Measurements from ENCODE around the gene CEP41. TPM values are rescaled to one million over a fixed set of nuclear protein-coding genes. Genes with fewer than 3 reads are reported as not detected.

CEP41 gene
- total RNA-seq, 4 donors from 2014 or later: 1.6 to 6.6 (median 3.0) TPM

DNA sequence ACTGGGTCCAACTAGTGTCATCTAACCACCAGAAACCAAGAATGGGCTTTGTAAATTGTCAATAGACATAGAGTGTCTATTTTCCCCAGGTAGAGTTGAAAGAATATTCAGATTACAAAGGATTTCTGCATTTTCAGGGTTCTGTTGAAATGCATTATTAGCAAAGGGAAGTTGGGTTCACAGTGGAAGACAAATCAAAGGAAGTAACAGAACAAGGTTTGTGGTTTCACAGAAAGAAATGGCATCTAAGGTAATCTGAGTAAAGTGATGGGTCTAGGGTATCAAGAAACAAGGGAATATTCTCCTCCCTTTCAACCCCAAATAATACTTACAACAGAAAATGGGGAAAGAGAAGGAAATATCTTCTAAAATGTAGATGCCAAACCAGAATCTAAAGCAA is 25.8 kb downstream of the CEP41 start:
- no peak overlapping the region for H3K4me3 ChIP-seq (ENCODE audit: low read depth, poor library complexity, severe bottlenecking)
- DNase-seq (ENCODE audit: low spot score in 2 of 2): no peak
- TF ChIP-seq CTCF (IDR thresholded peaks at IDR 0.05) (no peak), POLR2A (IDR thresholded peaks at IDR 0.05) (no peak)
- intact Hi-C loops (cut with DNase I; ENCODE audit: low total_unique reads): no loop called here

DNA sequence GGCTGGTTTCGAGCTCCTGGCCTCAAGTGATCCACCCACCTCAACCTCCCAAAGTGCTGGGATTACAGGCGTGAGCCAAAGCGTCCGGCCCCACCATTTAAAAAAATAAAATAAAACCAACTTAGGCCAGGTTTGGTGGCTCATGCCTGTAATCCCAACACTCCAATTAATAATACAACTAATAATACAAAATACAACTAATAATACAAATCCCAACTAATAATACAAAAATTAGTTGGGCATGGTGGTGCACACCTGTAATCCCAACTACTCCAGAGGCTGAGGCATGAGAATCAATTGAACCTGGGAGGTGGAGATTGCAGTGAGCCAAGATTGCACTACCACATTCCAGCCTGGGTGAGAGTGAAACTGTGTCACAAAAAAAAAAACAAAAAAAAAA is 27.6 kb downstream of the CEP41 start:
- intact Hi-C loops (cut with DNase I; ENCODE audit: low total_unique reads): no loop called here
- no peak for DNase-seq (ENCODE audit: low spot score in 2 of 2)
- 87 to 96% methylated on average over 4 of the region's 4 CpGs for WGBS, 2 donors
- TF ChIP-seq CTCF (IDR thresholded peaks at IDR 0.05): no peak
- TF ChIP-seq POLR2A (IDR thresholded peaks at IDR 0.05): no peak
- no peak overlapping the region for H3K4me3 ChIP-seq (ENCODE audit: low read depth, poor library complexity, severe bottlenecking)

DNA sequence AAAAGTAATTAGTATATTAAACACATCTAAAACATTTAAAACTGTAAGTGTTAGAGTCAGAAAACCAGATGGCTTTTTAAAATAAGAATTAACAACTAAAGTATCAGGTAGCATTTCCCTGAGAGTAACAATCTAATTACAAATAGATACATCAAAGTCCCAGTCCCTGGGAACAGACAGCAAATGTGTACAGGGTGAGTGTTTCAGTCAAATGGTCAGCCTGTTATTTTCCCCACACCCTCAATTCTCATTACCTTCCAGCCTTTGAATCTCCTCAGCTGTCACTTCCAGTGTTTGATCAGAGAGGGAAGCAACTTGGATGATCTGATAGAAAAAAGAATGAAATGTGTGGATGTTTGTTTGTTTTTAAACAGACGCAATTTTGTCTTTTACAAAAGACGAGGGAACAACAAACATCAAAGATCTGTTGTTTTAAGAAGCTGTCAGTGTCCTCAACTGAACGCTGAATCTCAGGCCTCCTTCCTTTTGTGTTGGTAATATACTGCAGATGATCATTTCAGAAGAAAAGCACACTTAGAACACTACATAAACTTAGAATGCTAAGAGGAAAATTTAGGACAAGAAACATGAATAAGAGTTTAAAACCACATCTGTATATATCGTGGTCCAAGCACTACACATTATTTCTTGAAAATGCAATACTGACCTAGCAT is 29.8 kb downstream of the CEP41 start:
- no peak for DNase-seq (ENCODE audit: low spot score in 2 of 2)
- 66 to 71% methylated on average over 4 of the region's 4 CpGs for WGBS, 2 donors
- no peak overlapping the region for H3K4me3 ChIP-seq (ENCODE audit: low read depth, poor library complexity, severe bottlenecking)
- TF ChIP-seq POLR2A (IDR thresholded peaks at IDR 0.05) (no peak), CTCF (IDR thresholded peaks at IDR 0.05) (no peak)
- intact Hi-C loops (cut with DNase I; ENCODE audit: low total_unique reads): no loop called here

DNA sequence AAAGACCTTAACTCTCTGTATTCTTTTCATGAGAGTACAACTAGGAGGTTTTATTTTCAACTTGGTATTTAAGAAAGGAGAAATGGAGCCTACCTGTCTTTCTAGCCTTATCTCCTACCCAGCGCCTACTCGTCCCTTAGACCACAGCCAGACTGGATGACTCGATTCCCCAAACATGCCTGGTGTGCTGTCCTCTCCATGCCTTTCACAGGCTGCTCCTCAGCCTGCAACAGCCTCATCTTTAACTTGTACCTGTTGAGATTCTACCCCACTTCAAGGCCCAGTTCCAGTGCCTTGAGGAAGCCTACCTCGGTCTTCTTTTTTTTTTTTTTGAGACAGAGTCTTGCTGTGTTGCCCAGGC is 31.1 kb downstream of the CEP41 start:
- H3K4me3 ChIP-seq (ENCODE audit: low read depth, poor library complexity, severe bottlenecking): no peak overlapping the region
- TF ChIP-seq CTCF (IDR thresholded peaks at IDR 0.05) (no peak), POLR2A (IDR thresholded peaks at IDR 0.05) (no peak)
- intact Hi-C loops (cut with DNase I; ENCODE audit: low total_unique reads): no loop called here
- 90 to 94% methylated on average over 4 of the region's 4 CpGs for WGBS, 2 donors
- no peak for DNase-seq (ENCODE audit: low spot score in 2 of 2)

DNA sequence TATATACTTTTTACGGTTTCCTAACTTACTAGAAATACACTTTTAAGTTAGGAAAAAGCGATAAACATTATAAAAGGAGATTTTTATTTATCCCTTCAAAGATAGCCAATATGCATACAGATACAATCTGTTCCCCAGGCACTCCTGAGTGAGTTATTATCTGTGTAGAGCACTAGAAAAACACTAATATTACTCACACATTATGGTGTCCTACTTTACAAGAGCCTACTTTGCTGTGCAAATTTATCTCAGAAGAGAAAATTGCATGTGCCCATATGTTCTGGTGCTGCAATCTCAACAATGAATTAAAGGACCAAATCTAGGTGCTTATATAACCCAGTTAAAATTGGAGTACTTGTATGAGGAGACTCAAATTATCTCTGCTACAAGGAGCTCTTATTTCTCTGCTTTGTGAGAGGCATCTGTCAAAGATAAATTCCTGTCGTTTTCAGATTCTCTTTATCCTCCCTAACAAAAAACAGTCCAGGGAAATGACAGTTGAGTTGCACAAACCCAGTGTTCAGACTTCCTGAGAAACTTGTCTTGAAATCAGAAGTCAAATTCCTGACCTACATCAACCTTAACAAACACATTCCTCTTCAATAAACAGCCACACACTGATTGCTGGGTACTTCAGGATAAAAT is 31.6 kb downstream of the CEP41 start:
- intact Hi-C loops (cut with DNase I; ENCODE audit: low total_unique reads): no loop called here
- DNase-seq (ENCODE audit: low spot score in 2 of 2): no peak
- no peak overlapping the region for H3K4me3 ChIP-seq (ENCODE audit: low read depth, poor library complexity, severe bottlenecking)
- TF ChIP-seq CTCF (IDR thresholded peaks at IDR 0.05): no peak
- TF ChIP-seq POLR2A (IDR thresholded peaks at IDR 0.05): no peak
- WGBS, 2 donors: 62 to 66% methylated on average over 3 of the region's 3 CpGs

DNA sequence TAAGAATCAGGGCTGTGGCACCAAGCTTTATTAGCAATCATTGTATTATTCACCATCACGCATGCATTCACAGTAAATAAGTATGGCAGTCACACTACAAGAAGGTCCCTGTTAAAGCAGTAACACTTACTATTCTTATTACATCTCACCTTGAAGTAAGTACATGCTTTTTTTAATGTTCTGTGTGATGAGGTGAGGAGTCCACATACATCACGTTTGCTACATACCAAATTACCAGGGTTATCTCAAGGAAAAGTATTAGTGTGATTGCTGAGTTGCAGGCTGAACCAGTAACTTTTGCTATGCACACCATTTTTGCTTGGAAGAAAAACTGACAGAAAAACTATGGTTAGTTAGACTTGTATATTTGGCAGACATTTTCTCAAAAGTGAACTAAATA is 35.8 kb downstream of the CEP41 start:
- intact Hi-C loops (cut with DNase I; ENCODE audit: low total_unique reads): no loop called here
- no peak for TF ChIP-seq CTCF (IDR thresholded peaks at IDR 0.05)
- TF ChIP-seq POLR2A (IDR thresholded peaks at IDR 0.05): no peak
- H3K4me3 ChIP-seq (ENCODE audit: low read depth, poor library complexity, severe bottlenecking): no peak overlapping the region
- DNase-seq (ENCODE audit: low spot score in 2 of 2): no peak
- 87 to 88% methylated on average over 2 of the region's 2 CpGs for WGBS, 2 donors

Measured in lower leg skin (tissue), 4 donors.